Sciatic nerve (tissue), 2 donors: ENCODE data around the gene ILKAP. TPM values are rescaled to one million over a fixed set of nuclear protein-coding genes. Genes with fewer than 3 reads are reported as not detected.

ENCODE experiments used
- ATAC-seq: fragments of 200-7000 bp; cut with Tn5 transposase; one replicate; pipeline ENCODE4 v1.9.1; 2020; ENCODE audit warnings: mild to moderate bottlenecking, moderate library complexity
- DNase-seq: peaks from one replicate; pipeline ENCODE4 v3.0.0-alpha.2; 2020; ENCODE audit warnings: low spot score
- intact Hi-C: fragments of 100-400 bp; cut with DNase I; formaldehyde crosslinking; loops from one replicate; pipeline ENCODE4 v1.14.2; 2022
- total RNA-seq: library from RNA; stranded (reverse); fragmentation: NEBNext Ultra II Directional; extraction: Animal tissue kit (Norgen Biotek cat#: 25700); gene quantifications from one replicate; pipeline ENCODE4 v1.2.1, GENCODE V29; 2021
- donor health status: DM: no; HTN: no; CAD: no.
- donor health status: DM: no; HTN: no; CAD: no.

ILKAP gene
- total RNA-seq, 1 donor from 2014 or later, result 61.7 TPM

GRCh38 chr2:238238766-238239542 is 35.5 kb upstream of the ILKAP start:
- intact Hi-C loops, result no loop called here
- ATAC-seq, result no peak
- no peak for DNase-seq

- DNase-seq (no peak), ATAC-seq (no peak)
- intact Hi-C loops, result no loop called here
These were observed 34.8 kb upstream of the ILKAP start for GRCh38 chr2:238238311-238238765.

GRCh38 chr2:238237431-238238135 is 34.1 kb upstream of the ILKAP start:
- no peak for ATAC-seq
- intact Hi-C loops, result no loop called here
- DNase-seq, result peak; percentile 47

- DNase-seq, result peak; percentile 45
- no peak for ATAC-seq
- intact Hi-C loops, result no loop called here
These were observed 33.1 kb upstream of the ILKAP start for GRCh38 chr2:238236571-238236970.

GRCh38 chr2:238235856-238236255 is 32.4 kb upstream of the ILKAP start:
- intact Hi-C loops, result no loop called here
- ATAC-seq (no peak), DNase-seq (peak; percentile 33)

GRCh38 chr2:238235331-238235732 is 31.8 kb upstream of the ILKAP start:
- no peak for ATAC-seq
- peak; percentile 56 for DNase-seq
- intact Hi-C loops, result no loop called here

GRCh38 chr2:238233625-238234024 is 30.1 kb upstream of the ILKAP start:
- ATAC-seq (no peak), DNase-seq (no peak)
- intact Hi-C loops, result no loop called here

GRCh38 chr2:238231809-238232208 is 28.3 kb upstream of the ILKAP start:
- intact Hi-C loops, result no loop called here
- ATAC-seq, result no peak

GRCh38 chr2:238231251-238231793 is 27.8 kb upstream of the ILKAP start:
- intact Hi-C loops, result no loop called here
- DNase-seq, result no peak
- ATAC-seq, result peak; percentile 93

More at GRCh38 chr2:238231809-238232208, 28.3 kb upstream of the ILKAP start:
- no peak for DNase-seq

- ATAC-seq, result no peak
- intact Hi-C loops, result no loop called here
These were observed 27.2 kb upstream of the ILKAP start for GRCh38 chr2:238230699-238231098.

GRCh38 chr2:238228700-238229099 is 25.2 kb upstream of the ILKAP start:
- no peak for DNase-seq
- no peak for ATAC-seq
- intact Hi-C loops, result no loop called here

More at GRCh38 chr2:238230699-238231098, 27.2 kb upstream of the ILKAP start:
- no peak for DNase-seq

- ATAC-seq, result no peak
- intact Hi-C loops, result no loop called here
- no peak for DNase-seq
These were observed 24.1 kb upstream of the ILKAP start for GRCh38 chr2:238227587-238228032.

- DNase-seq (no peak), ATAC-seq (no peak)
- intact Hi-C loops, result no loop called here
These were observed 23.4 kb upstream of the ILKAP start for GRCh38 chr2:238226698-238227586.

GRCh38 chr2:238225911-238226697 is 22.6 kb upstream of the ILKAP start:
- ATAC-seq, result peak; percentile 51
- DNase-seq, result no peak
- intact Hi-C loops, result no loop called here

- DNase-seq (no peak), ATAC-seq (no peak)
- intact Hi-C loops, result no loop called here
These were observed 21.6 kb upstream of the ILKAP start for GRCh38 chr2:238225121-238225520.

GRCh38 chr2:238224356-238225035 is 21.0 kb upstream of the ILKAP start:
- intact Hi-C loops, result no loop called here

GRCh38 chr2:238220892-238221521 is 17.5 kb upstream of the ILKAP start:
- intact Hi-C loops, result no loop called here
- no peak for DNase-seq
- peak; percentile 85 for ATAC-seq

More at GRCh38 chr2:238224356-238225035, 21.0 kb upstream of the ILKAP start:
- DNase-seq, result no peak
- no peak for ATAC-seq
